Neural cell (in vitro differentiated cells): ENCODE measurements around the gene SLC4A4. TPM values are rescaled to one million over a fixed set of nuclear protein-coding genes. Genes with fewer than 3 reads are reported as not detected.

Experiments used
- H2AFZ ChIP-seq: fragments of 200-600, 300-800 bp; sonication (generic), shearing (Covaris generic); 2 replicates; pipeline ENCODE4 v1.6.0; 2014; ENCODE audit warnings: low read depth, mild to moderate bottlenecking, antibody characterized with exemption, low read length, moderate library complexity
- H3F3A ChIP-seq: fragments of 200-600 bp; shearing (Covaris generic); 2 replicates; pipeline ENCODE4 v1.6.1; 2016; ENCODE audit warnings: mild to moderate bottlenecking, moderate library complexity, mixed read lengths, antibody characterized with exemption, low read length; ENCODE audit not compliant: insufficient read depth, poor library complexity, severe bottlenecking
- H3K27ac ChIP-seq: fragments of 200-600, 300-800 bp; sonication (generic), shearing (Covaris generic); 2 replicates; pipeline ENCODE4 v1.5.1; 2014; ENCODE audit warnings: mild to moderate bottlenecking, low read length, moderate library complexity
- H3K27me3 ChIP-seq: fragments of 300-800, 200-600 bp; sonication (generic), shearing (Covaris generic); 2 replicates; pipeline ENCODE4 v1.6.0; 2014; ENCODE audit warnings: mild to moderate bottlenecking, low read depth, low read length, moderate library complexity; ENCODE audit not compliant: insufficient read depth
- H3K36me3 ChIP-seq: fragments of 300-800, 200-600 bp; sonication (generic), shearing (Covaris generic); 2 replicates; pipeline ENCODE4 v1.5.1; 2014; ENCODE audit warnings: mild to moderate bottlenecking, antibody characterized with exemption, low read length, moderate library complexity; ENCODE audit not compliant: insufficient read depth
- H3K4me2 ChIP-seq: fragments of 300-800, 200-600 bp; sonication (generic), shearing (Covaris generic); 2 replicates; pipeline ENCODE4 v1.6.0; 2014; ENCODE audit warnings: mild to moderate bottlenecking, low read length
- H3K4me3 ChIP-seq: fragments of 300-800, 200-600 bp; sonication (generic), shearing (Covaris generic); 2 replicates; pipeline ENCODE4 v1.5.1; 2014; ENCODE audit warnings: mild to moderate bottlenecking, low read length, moderate library complexity
- H3K79me2 ChIP-seq: fragments of 200-600 bp; shearing (Covaris generic); replicated peaks from 2 replicates; pipeline ENCODE4 v1.6.0; 2014; ENCODE audit warnings: mild to moderate bottlenecking, low read length, moderate library complexity; ENCODE audit not compliant: insufficient read depth
- H3K9ac ChIP-seq: fragments of 300-800, 200-600 bp; sonication (generic), shearing (Covaris generic); 2 replicates; pipeline ENCODE4 v1.6.1; 2016; ENCODE audit warnings: mild to moderate bottlenecking, low read length, mixed read lengths
- H3K9me2 ChIP-seq: fragments of 200-600 bp; shearing (Covaris generic); 2 replicates; pipeline ENCODE4 v1.6.1; 2016; ENCODE audit warnings: mild to moderate bottlenecking, low read length, mixed read lengths; ENCODE audit not compliant: insufficient read depth
- H3K9me3 ChIP-seq: fragments of 200-600, 300-800 bp; sonication (generic), shearing (Covaris generic); 2 replicates; pipeline ENCODE4 v1.6.1; 2016; ENCODE audit warnings: mild to moderate bottlenecking, mixed run types, low read length, moderate library complexity, mixed read lengths
- H4K20me1 ChIP-seq: fragments of 200-600 bp; shearing (Covaris generic); 2 replicates; pipeline ENCODE4 v1.6.1; 2016; ENCODE audit warnings: mild to moderate bottlenecking, mixed run types; ENCODE audit not compliant: insufficient read depth
- EP300 ChIP-seq: fragments of 450-650 bp; conservative IDR thresholded peaks from 2 replicates; pipeline ENCODE4 v1.6.1; 2014; ENCODE audit warnings: antibody characterized with exemption, mild to moderate bottlenecking, moderate library complexity; ENCODE audit not compliant: poor library complexity, severe bottlenecking
- EZH2 ChIP-seq: fragments of 200-600, 300-800 bp; shearing (Covaris generic), sonication (generic); IDR thresholded peaks from 2 replicates; pipeline ENCODE4 v1.6.1; 2014; ENCODE audit warnings: antibody characterized with exemption, low read length, borderline replicate concordance, mild to moderate bottlenecking; ENCODE audit not compliant: insufficient read depth, poor library complexity, severe bottlenecking
- MXI1 ChIP-seq: fragments of 450-650 bp; conservative IDR thresholded peaks from 2 replicates; pipeline ENCODE4 v1.6.1; 2014; ENCODE audit warnings: antibody characterized with exemption, mild to moderate bottlenecking; ENCODE audit not compliant: poor library complexity, severe bottlenecking
- POLR2AphosphoS5 ChIP-seq: IDR thresholded peaks from 2 replicates; pipeline ENCODE4 v1.6.1; 2012
- RAD21 ChIP-seq: fragments of 450-650 bp; conservative IDR thresholded peaks from 2 replicates; pipeline ENCODE4 v1.6.1; 2014; ENCODE audit warnings: antibody characterized with exemption, mild to moderate bottlenecking, moderate library complexity
- SMC3 ChIP-seq: fragments of 450-650 bp; conservative IDR thresholded peaks from 2 replicates; pipeline ENCODE4 v1.6.1; 2014; ENCODE audit warnings: antibody characterized with exemption, mild to moderate bottlenecking, moderate library complexity; ENCODE audit not compliant: poor library complexity
- TAF1 ChIP-seq: IDR thresholded peaks from 2 replicates; pipeline ENCODE4 v1.6.1; 2012; ENCODE audit warnings: low read depth
- polyA plus RNA-seq: library from polyadenylated mRNA; depleted of rRNA; stranded (reverse); fragments of >200 nt; gene quantifications from 2 replicates; pipeline ENCODE4 v1.2.3, GENCODE V29; 2014
- TF ChIP-seq, protein P1 (sequence below): fragments of 450-650 bp; IDR thresholded peaks from 2 replicates; pipeline ENCODE4 v1.5.1; 2014; ENCODE audit warnings: antibody characterized with exemption, mild to moderate bottlenecking, moderate library complexity; ENCODE audit not compliant: poor library complexity, severe bottlenecking
- TF ChIP-seq, protein P2 (sequence below): IDR thresholded peaks from 2 replicates; pipeline ENCODE4 v1.6.1; 2012; ENCODE audit warnings: borderline replicate concordance

Gene SLC4A4
- polyA plus RNA-seq, 1 donor from 2014 or later, result 9.2 TPM

DNA sequence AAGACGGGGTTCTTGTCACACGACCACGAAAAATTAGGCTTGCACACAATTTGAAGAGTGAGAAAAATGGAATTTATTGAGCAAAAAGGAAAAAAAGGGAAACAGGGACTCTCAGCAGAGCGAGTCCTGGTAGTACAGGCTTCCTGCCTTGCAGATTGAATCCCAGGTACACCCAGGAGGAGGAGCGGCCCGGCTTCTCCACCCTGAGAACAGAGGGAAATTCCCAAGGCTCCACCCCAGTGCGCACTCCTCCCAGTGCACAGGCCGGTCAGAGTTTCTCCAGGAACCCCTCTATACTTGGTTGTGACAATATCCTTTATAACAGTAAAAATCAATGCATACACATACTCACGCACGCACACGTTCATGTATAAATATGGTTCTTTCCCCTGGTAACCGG is 22.0 kb downstream of the SLC4A4 start:
- no peak overlapping the region for H3K9ac ChIP-seq
- H3K4me2 ChIP-seq, result no peak overlapping the region
- TF ChIP-seq SMC3, result no peak
- TF ChIP-seq POLR2AphosphoS5, result no peak
- TF ChIP-seq, protein P1, sequence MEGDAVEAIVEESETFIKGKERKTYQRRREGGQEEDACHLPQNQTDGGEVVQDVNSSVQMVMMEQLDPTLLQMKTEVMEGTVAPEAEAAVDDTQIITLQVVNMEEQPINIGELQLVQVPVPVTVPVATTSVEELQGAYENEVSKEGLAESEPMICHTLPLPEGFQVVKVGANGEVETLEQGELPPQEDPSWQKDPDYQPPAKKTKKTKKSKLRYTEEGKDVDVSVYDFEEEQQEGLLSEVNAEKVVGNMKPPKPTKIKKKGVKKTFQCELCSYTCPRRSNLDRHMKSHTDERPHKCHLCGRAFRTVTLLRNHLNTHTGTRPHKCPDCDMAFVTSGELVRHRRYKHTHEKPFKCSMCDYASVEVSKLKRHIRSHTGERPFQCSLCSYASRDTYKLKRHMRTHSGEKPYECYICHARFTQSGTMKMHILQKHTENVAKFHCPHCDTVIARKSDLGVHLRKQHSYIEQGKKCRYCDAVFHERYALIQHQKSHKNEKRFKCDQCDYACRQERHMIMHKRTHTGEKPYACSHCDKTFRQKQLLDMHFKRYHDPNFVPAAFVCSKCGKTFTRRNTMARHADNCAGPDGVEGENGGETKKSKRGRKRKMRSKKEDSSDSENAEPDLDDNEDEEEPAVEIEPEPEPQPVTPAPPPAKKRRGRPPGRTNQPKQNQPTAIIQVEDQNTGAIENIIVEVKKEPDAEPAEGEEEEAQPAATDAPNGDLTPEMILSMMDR, result no peak
- no peak for TF ChIP-seq RAD21
- TF ChIP-seq EZH2, result no peak
- TF ChIP-seq EP300, result no peak
- TF ChIP-seq TAF1, result no peak
- TF ChIP-seq MXI1, result no peak

DNA sequence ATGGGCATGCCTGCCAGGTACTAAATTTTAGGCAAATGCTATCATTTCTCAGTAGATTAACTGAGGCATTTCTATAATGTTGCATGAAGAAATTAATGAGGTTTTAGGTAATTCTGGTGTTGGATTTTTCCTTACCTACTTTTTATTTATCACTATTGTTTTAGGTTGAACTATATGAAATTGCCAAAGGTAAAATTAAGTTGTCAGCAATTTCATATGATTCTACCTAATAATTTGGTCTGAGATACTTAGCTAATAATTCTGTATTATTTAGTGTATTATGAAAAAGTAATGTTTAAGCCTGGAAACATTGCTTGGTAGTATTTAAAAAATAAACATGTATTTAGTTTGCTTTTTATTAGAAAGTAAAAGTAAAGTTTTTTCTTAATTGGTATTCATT is 22.7 kb downstream of the SLC4A4 start:
- Histone ChIP-seq H3K9me2 (no peaks in the 10 kb centered on the region), H3F3A (no peaks in the 10 kb centered on the region), H3K4me3 (no peak overlapping the region), H3K36me3 (no peaks in the 10 kb centered on the region), H3K4me2 (no peak overlapping the region), H3K9ac (no peak overlapping the region), H3K27ac (no peak overlapping the region), H4K20me1 (no peaks in the 10 kb centered on the region), H3K27me3 (no peaks in the 10 kb centered on the region), H3K79me2 (no peaks in the 10 kb centered on the region), H2AFZ (no peak overlapping the region), H3K9me3 (no peaks in the 10 kb centered on the region)
- TF ChIP-seq TAF1, result no peak
- TF ChIP-seq EP300, result no peak
- no peak for TF ChIP-seq MXI1
- TF ChIP-seq, protein P2, sequence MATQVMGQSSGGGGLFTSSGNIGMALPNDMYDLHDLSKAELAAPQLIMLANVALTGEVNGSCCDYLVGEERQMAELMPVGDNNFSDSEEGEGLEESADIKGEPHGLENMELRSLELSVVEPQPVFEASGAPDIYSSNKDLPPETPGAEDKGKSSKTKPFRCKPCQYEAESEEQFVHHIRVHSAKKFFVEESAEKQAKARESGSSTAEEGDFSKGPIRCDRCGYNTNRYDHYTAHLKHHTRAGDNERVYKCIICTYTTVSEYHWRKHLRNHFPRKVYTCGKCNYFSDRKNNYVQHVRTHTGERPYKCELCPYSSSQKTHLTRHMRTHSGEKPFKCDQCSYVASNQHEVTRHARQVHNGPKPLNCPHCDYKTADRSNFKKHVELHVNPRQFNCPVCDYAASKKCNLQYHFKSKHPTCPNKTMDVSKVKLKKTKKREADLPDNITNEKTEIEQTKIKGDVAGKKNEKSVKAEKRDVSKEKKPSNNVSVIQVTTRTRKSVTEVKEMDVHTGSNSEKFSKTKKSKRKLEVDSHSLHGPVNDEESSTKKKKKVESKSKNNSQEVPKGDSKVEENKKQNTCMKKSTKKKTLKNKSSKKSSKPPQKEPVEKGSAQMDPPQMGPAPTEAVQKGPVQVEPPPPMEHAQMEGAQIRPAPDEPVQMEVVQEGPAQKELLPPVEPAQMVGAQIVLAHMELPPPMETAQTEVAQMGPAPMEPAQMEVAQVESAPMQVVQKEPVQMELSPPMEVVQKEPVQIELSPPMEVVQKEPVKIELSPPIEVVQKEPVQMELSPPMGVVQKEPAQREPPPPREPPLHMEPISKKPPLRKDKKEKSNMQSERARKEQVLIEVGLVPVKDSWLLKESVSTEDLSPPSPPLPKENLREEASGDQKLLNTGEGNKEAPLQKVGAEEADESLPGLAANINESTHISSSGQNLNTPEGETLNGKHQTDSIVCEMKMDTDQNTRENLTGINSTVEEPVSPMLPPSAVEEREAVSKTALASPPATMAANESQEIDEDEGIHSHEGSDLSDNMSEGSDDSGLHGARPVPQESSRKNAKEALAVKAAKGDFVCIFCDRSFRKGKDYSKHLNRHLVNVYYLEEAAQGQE, result no peak
- no peak for TF ChIP-seq SMC3
- no peak for TF ChIP-seq RAD21
- no peak for TF ChIP-seq POLR2AphosphoS5
- TF ChIP-seq, protein P1, result no peak
- no peak for TF ChIP-seq EZH2

More for the DNA sequence above, 22.0 kb downstream of the SLC4A4 start:
- H3K79me2 ChIP-seq, result no peaks in the 10 kb centered on the region
- H3K9me2 ChIP-seq, result no peaks in the 10 kb centered on the region
- H4K20me1 ChIP-seq, result no peaks in the 10 kb centered on the region
- no peaks in the 10 kb centered on the region for H3F3A ChIP-seq
- no peaks in the 10 kb centered on the region for H3K9me3 ChIP-seq
- H2AFZ ChIP-seq, result no peak overlapping the region
- H3K36me3 ChIP-seq, result no peaks in the 10 kb centered on the region
- no peaks in the 10 kb centered on the region for H3K27me3 ChIP-seq
- no peak overlapping the region for H3K27ac ChIP-seq
- H3K4me3 ChIP-seq, result no peak overlapping the region
